H1 (cell line): ENCODE data around the gene PTPRD. TPM values are rescaled to one million over a fixed set of nuclear protein-coding genes. Genes with fewer than 3 reads are reported as not detected.

Experiments used
- POU5F1 ChIP-seq: IDR thresholded peaks from 2 replicates; pipeline ENCODE4 v1.6.1; 2011; ENCODE audit warnings: low read depth, mild to moderate bottlenecking, low read length, moderate library complexity
- TEAD4 ChIP-seq: IDR thresholded peaks from 2 replicates; pipeline ENCODE4 v1.6.1; 2012; ENCODE audit warnings: low read depth, low read length, inconsistent platforms, mixed read lengths
- polyA plus RNA-seq, 7 experiments: library from polyadenylated mRNA; depleted of rRNA in 3 of 7; stranded (reverse) in 5 of 7; unstranded in 2 of 7; fragments of >200 nt in 5 of 7; fragments of 200-250 nt in 2 of 7; gene quantifications; 1 replicate in 5 of 7; 2 replicates in 1 of 7; 4 replicates in 1 of 7; pipeline versions ENCODE4 v1.2.1 to v1.2.3, GENCODE V29; 2011 to 2013; ENCODE audit warnings: missing spikeins in 2 of 7, mixed read lengths in 2 of 7
- total RNA-seq: library from RNA; stranded (reverse); fragmentation: NEBNext Ultra II Directional; extraction: Animal tissue kit (Norgen Biotek cat#: 25700); gene quantifications from 2 replicates; pipeline ENCODE4 v1.2.1, GENCODE V29; 2021
- TF ChIP-seq, protein P1 (sequence below): fragments of 300-600 bp; sonication (generic); IDR thresholded peaks from 2 replicates; pipeline ENCODE4 v1.7.1; 2012; ENCODE audit warnings: low read length, moderate library complexity, mild to moderate bottlenecking, inconsistent platforms; ENCODE audit not compliant: insufficient replicate concordance

The PTPRD gene
- total and polyA plus RNA-seq, 2 of the 8 experiments (the other 6 are each of a cell fraction or from before 2014, with no cell fraction given): 17.2 to 77.0 TPM

DNA sequence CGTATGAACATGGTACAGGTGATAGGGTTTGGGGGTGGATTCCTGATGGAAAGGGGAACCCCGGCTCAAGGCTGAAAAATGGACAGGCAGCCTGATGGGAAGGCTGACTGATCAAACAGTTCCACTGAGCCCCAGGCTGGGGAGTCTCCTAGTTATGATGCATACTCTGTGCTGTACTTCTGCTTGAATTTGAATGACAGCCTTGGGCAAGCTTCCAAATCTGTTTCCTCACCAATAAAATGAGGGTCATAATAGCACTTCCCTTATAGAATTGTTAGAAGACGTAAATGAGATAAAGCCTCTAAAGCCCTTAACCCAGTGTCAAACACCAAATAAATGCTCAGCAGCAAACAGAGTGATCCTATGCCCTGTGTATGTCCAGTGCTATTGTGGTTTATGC is 2334.8 kb downstream of the PTPRD start (continued):
- TF ChIP-seq, protein P1, sequence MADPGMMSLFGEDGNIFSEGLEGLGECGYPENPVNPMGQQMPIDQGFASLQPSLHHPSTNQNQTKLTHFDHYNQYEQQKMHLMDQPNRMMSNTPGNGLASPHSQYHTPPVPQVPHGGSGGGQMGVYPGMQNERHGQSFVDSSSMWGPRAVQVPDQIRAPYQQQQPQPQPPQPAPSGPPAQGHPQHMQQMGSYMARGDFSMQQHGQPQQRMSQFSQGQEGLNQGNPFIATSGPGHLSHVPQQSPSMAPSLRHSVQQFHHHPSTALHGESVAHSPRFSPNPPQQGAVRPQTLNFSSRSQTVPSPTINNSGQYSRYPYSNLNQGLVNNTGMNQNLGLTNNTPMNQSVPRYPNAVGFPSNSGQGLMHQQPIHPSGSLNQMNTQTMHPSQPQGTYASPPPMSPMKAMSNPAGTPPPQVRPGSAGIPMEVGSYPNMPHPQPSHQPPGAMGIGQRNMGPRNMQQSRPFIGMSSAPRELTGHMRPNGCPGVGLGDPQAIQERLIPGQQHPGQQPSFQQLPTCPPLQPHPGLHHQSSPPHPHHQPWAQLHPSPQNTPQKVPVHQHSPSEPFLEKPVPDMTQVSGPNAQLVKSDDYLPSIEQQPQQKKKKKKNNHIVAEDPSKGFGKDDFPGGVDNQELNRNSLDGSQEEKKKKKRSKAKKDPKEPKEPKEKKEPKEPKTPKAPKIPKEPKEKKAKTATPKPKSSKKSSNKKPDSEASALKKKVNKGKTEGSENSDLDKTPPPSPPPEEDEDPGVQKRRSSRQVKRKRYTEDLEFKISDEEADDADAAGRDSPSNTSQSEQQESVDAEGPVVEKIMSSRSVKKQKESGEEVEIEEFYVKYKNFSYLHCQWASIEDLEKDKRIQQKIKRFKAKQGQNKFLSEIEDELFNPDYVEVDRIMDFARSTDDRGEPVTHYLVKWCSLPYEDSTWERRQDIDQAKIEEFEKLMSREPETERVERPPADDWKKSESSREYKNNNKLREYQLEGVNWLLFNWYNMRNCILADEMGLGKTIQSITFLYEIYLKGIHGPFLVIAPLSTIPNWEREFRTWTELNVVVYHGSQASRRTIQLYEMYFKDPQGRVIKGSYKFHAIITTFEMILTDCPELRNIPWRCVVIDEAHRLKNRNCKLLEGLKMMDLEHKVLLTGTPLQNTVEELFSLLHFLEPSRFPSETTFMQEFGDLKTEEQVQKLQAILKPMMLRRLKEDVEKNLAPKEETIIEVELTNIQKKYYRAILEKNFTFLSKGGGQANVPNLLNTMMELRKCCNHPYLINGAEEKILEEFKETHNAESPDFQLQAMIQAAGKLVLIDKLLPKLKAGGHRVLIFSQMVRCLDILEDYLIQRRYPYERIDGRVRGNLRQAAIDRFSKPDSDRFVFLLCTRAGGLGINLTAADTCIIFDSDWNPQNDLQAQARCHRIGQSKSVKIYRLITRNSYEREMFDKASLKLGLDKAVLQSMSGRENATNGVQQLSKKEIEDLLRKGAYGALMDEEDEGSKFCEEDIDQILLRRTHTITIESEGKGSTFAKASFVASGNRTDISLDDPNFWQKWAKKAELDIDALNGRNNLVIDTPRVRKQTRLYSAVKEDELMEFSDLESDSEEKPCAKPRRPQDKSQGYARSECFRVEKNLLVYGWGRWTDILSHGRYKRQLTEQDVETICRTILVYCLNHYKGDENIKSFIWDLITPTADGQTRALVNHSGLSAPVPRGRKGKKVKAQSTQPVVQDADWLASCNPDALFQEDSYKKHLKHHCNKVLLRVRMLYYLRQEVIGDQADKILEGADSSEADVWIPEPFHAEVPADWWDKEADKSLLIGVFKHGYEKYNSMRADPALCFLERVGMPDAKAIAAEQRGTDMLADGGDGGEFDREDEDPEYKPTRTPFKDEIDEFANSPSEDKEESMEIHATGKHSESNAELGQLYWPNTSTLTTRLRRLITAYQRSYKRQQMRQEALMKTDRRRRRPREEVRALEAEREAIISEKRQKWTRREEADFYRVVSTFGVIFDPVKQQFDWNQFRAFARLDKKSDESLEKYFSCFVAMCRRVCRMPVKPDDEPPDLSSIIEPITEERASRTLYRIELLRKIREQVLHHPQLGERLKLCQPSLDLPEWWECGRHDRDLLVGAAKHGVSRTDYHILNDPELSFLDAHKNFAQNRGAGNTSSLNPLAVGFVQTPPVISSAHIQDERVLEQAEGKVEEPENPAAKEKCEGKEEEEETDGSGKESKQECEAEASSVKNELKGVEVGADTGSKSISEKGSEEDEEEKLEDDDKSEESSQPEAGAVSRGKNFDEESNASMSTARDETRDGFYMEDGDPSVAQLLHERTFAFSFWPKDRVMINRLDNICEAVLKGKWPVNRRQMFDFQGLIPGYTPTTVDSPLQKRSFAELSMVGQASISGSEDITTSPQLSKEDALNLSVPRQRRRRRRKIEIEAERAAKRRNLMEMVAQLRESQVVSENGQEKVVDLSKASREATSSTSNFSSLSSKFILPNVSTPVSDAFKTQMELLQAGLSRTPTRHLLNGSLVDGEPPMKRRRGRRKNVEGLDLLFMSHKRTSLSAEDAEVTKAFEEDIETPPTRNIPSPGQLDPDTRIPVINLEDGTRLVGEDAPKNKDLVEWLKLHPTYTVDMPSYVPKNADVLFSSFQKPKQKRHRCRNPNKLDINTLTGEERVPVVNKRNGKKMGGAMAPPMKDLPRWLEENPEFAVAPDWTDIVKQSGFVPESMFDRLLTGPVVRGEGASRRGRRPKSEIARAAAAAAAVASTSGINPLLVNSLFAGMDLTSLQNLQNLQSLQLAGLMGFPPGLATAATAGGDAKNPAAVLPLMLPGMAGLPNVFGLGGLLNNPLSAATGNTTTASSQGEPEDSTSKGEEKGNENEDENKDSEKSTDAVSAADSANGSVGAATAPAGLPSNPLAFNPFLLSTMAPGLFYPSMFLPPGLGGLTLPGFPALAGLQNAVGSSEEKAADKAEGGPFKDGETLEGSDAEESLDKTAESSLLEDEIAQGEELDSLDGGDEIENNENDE: no peak
- no peak for TF ChIP-seq TEAD4
- no peak for TF ChIP-seq POU5F1
